Gastroesophageal sphincter (tissue), 3 donors: Measurements from ENCODE around the gene BRD3.

Experiments
- CTCF ChIP-seq, 4 experiments: fragments of 200-600 bp in 2 of 4; fragments of 450-650 bp in 2 of 4; sonication (generic) in 1 of 4; IDR thresholded peaks; one replicate each; pipeline ENCODE4 v1.5.1; 2017 to 2019; ENCODE audit warnings: antibody characterized with exemption in 4 of 4, mild to moderate bottlenecking in 2 of 4, moderate library complexity in 2 of 4
- EP300 ChIP-seq: sonication (generic); formaldehyde crosslinking; IDR thresholded peaks from one replicate; pipeline ENCODE4 v1.6.1; 2017; ENCODE audit warnings: antibody characterized with exemption, mild to moderate bottlenecking
- POLR2A ChIP-seq, 2 donors: fragments of 450-650 bp; IDR thresholded peaks; one replicate each; pipeline ENCODE4 v1.6.1; 2017; ENCODE audit warnings: antibody characterized with exemption in 2 of 2, mild to moderate bottlenecking in 2 of 2, moderate library complexity in 1 of 2
- POLR2AphosphoS5 ChIP-seq: sonication (generic); formaldehyde crosslinking; IDR thresholded peaks from one replicate; pipeline ENCODE4 v1.6.1; 2017; ENCODE audit warnings: antibody characterized with exemption

GRCh38 chr9:134005381-134005780 lies 62.4 kb downstream of the BRD3 start:
- TF ChIP-seq CTCF (IDR thresholded peaks at IDR 0.05) (no peak), POLR2A (IDR thresholded peaks at IDR 0.05) (no peak), POLR2AphosphoS5 (no peak), EP300 (no peak)
